HG02798 (cell line): ENCODE measurements around the gene IQCK.

Source experiments
- ATAC-seq: cut with Tn5 transposase; IDR thresholded peaks from one replicate; pipeline ENCODE4 v1.9.1; 2021; ENCODE audit warnings: mild to moderate bottlenecking; ENCODE audit not compliant: unreplicated experiment, poor library complexity

The IQCK gene

GRCh38 chr16:19829844-19830692 lies 112.0 kb downstream of the IQCK start:
- ATAC-seq = no peak

DNA sequence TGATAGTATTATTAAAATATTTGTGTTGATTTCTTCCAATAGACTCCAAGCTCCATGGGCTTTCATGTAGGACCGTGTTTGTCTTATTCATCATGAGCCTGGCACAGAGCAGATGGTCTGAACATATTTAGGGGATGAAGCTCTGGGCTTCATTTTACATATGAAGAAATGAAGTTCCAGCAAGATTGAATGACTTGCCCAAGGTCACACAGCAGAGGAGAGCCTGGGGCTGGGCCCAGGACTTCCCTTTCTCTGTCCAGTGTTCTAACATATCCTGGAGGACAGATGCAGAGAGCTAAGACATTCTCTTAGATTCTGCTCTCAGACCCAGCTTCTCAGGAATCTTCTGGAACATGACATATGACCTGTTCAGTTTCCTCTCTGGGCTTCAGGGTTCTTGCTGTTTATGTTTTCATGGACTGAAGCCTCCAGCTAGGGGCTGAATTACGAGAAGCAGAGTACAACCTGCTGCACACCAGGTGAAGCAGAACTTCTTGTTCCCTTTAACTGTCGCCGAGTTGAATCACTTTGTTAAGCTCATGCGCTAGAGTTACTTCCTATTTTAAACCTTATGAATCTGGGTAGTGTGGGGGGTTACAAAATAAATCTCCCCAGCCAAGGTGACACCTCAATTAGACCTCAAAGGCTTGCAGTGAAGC lies 113.0 kb downstream of the IQCK start:
- ATAC-seq = no peak

GRCh38 chr16:19831678-19832077 lies 113.6 kb downstream of the IQCK start:
- ATAC-seq = no peak

DNA sequence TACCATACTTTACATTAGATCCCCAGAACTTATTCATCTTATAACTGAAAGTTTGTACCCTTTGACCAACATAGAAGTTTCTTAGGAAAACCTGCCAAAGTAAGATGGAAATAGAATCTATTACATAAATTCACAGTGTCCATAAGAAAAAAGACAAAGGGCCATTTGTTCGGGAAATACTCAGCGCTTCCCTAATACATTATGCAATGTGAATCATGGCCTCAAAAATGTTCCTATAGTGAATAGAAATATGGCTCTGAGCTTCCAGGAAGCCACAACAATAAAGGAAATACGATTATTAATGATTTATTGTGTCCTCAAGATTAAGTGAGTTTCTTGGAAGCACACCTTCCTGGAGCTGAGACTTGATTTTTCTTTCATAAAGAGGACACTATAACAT lies 115.1 kb downstream of the IQCK start:
- ATAC-seq = no peak

GRCh38 chr16:19833581-19833980 lies 115.5 kb downstream of the IQCK start:
- no peak for ATAC-seq

- no peak for ATAC-seq
Measured at GRCh38 chr16:19835196-19835595, 117.1 kb downstream of the IQCK start.

DNA sequence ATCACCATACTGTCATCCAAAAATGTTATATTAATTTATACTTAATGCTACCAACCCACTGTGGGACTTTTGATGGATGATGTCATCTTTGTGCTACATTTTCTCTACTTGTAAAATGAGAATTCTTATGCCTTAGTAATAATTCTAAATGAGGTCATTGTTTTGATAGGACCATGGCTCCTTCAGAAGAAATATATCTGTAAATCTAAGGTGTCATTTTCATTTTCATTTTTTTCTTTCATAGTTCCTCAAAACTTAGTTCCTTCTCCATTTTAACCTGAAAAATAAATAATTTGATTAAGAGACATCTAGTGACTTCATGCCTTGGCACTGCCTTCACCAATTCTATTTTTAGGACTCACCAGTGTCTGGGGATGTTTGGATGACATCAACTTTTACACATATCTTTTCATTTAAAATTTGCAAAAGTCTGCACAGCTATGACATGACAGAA lies 117.9 kb downstream of the IQCK start:
- no peak for ATAC-seq

- no peak for ATAC-seq
Measured at GRCh38 chr16:19837331-19837980, 119.4 kb downstream of the IQCK start.

DNA sequence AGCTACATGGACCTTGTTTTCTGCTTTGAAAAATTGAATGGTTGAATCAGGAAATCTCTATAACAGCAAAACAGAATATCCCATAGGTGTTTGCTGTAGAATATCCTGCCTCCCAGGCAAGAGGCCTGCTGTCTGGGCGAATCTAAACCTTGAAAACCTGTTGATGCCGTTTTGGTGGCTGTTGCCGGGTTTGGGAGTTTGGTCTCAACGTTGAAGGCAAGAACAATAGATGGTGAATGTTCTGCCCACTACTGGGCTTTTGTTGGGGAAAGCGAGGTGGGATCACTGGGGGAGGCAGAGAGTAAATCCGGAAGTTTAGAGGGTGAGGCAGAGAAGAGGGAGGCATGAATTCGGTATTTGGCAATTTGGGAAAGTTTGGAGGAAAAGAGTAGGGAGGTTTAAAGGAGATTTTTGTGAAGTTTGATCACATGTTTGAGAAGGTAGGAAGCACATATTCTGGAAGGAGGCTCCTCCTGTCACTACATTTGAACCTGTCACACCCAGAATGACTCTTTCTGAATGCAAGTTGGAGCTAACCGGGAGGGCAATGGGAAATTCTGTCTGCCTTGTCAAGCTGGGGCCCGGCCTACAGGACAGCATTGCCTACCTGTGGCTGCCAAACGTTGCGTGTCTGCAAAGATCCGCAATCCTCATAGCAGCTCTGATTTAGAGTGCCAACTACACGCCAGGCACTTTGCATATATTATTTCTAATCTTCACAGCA lies 120.1 kb downstream of the IQCK start:
- ATAC-seq = no peak

GRCh38 chr16:19840524-19841110 lies 122.5 kb downstream of the IQCK start:
- ATAC-seq = no peak

GRCh38 chr16:19841184-19841583 lies 123.1 kb downstream of the IQCK start:
- ATAC-seq = no peak

DNA sequence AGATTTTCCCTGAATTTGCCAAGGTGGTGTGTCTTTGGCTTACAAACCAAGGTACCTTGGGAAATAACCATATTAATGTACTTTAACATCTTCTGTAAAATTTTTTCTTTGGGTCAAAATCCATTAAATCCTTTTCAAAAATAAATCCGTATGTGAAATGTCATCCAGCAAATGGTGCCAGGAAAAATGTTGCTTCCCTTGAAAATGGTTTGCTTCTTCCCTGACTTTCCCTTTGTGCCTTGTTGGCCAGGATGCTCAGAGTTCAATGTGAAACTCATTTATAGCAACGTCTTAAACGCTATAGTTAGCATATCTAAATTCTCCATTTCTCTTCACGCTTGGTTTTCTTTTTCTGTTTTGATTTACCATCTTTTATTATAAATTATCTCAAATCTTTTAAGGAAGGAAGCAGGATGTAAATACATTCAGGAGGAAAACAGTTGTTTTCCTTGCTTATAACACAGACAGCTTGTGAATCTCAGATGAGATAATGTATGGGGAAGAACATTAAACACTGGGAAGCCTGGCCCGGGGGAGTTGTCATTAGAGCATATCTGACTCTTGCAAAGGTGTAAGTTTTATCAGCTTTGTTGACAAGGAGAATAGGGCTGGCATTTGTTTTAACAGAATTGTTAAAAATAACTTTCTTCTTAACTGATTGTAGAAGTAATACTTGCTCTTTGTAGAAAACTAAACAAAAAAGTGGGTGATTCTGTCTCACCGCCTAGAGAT lies 124.5 kb downstream of the IQCK start:
- ATAC-seq = no peak

GRCh38 chr16:19843371-19843770 lies 125.3 kb downstream of the IQCK start:
- no peak for ATAC-seq

- ATAC-seq = no peak
Measured at GRCh38 chr16:19844945-19845641, 127.0 kb downstream of the IQCK start.

- no peak for ATAC-seq
Measured at GRCh38 chr16:19846436-19846835, 128.4 kb downstream of the IQCK start.

DNA sequence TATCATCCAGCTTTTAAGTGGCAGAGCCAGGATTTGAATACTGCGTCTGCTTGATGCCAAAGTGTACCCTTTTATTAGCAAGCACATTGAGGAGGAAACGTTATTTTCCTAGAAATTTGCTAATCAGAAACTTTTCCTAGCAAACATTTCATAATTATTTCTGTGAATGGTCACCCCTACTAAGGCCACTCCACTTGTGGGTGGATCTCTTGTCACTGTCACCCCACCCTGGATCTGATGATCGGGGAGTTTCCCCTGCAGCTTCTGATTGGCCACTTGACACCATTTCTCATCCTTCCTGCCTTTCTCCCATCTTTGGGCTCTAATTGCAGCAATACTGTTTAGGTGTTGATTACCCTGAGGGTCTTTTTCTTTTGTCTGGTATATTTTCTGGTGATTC lies 130.7 kb downstream of the IQCK start:
- ATAC-seq = no peak

- ATAC-seq = no peak
Measured at GRCh38 chr16:19850131-19850817, 132.2 kb downstream of the IQCK start.

DNA sequence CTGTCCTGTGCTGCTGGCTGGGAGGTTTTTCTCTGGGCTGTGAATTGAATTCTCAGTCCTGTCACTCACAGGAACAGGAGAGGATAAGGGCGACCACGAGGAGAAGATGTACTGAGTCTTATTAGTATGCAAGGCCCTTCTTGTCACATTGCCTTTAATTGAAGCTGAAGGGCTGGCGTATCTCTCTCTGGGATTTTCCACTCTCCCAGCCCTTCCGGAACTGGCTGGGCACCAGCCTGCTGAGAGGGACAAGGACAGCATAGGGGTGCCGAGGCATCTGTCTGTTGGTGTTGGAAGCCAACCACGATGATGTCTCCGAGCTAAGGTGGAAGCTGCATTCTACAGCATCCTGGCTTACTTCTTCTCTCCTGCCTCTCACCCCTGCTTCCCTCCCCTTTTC lies 133.4 kb downstream of the IQCK start:
- no peak for ATAC-seq
